Measurements from ENCODE around the gene NOA1.

Gene NOA1

GRCh38 chr4:56977321-56978012 lies at the start of gene NOA1:
Gene NOA1 (minus strand): TSS chr4:56977606. CDS start chr4:56977585, 21 bp downstream.
- in situ Hi-C loops (cut with HindIII; ENCODE audit: low pct_unique_long_range_greater_than_20kb, low sequenced_read_pairs) = no loop called here
- DNase-seq (ENCODE audit: low read depth in 1 of 2, low spot score in 1 of 2) = peak; percentile 80 to 99
- TF ChIP-seq JUND (IDR thresholded peaks at IDR 0.05; ENCODE audit: low read depth) = no peak

- DNase-seq (ENCODE audit: low read depth in 1 of 2, low spot score in 1 of 2) = no peak
- in situ Hi-C loops (cut with HindIII; ENCODE audit: low pct_unique_long_range_greater_than_20kb, low sequenced_read_pairs) = no loop called here
- TF ChIP-seq JUND (IDR thresholded peaks at IDR 0.05; ENCODE audit: low read depth) = no peak
Observed at GRCh38 chr4:57023104-57023503, 45.7 kb upstream of the NOA1 start.

GRCh38 chr4:57020467-57021101 lies 43.2 kb upstream of the NOA1 start:
- no peak for TF ChIP-seq JUND (IDR thresholded peaks at IDR 0.05; ENCODE audit: low read depth)
- no peak for DNase-seq (ENCODE audit: low read depth in 1 of 2, low spot score in 1 of 2)
- in situ Hi-C loops (cut with HindIII; ENCODE audit: low pct_unique_long_range_greater_than_20kb, low sequenced_read_pairs) = no loop called here

- TF ChIP-seq JUND (IDR thresholded peaks at IDR 0.05; ENCODE audit: low read depth) = no peak
- in situ Hi-C loops (cut with HindIII; ENCODE audit: low pct_unique_long_range_greater_than_20kb, low sequenced_read_pairs) = no loop called here
- DNase-seq (ENCODE audit: low read depth in 1 of 2, low spot score in 1 of 2) = no peak
Observed at GRCh38 chr4:57018980-57019379, 41.6 kb upstream of the NOA1 start.

GRCh38 chr4:57013543-57014120 lies 36.2 kb upstream of the NOA1 start:
- in situ Hi-C loops (cut with HindIII; ENCODE audit: low pct_unique_long_range_greater_than_20kb, low sequenced_read_pairs) = no loop called here
- DNase-seq (ENCODE audit: low read depth in 1 of 2, low spot score in 1 of 2) = no peak
- no peak for TF ChIP-seq JUND (IDR thresholded peaks at IDR 0.05; ENCODE audit: low read depth)

GRCh38 chr4:56999751-57000150 lies 22.3 kb upstream of the NOA1 start:
- DNase-seq (ENCODE audit: low read depth in 1 of 2, low spot score in 1 of 2) = no peak
- TF ChIP-seq JUND (IDR thresholded peaks at IDR 0.05; ENCODE audit: low read depth) = no peak
- in situ Hi-C loops (cut with HindIII; ENCODE audit: low pct_unique_long_range_greater_than_20kb, low sequenced_read_pairs) = no loop called here

GRCh38 chr4:56995525-56995924 lies 18.1 kb upstream of the NOA1 start:
- in situ Hi-C loops (cut with HindIII; ENCODE audit: low pct_unique_long_range_greater_than_20kb, low sequenced_read_pairs) = no loop called here
- TF ChIP-seq JUND (IDR thresholded peaks at IDR 0.05; ENCODE audit: low read depth) = no peak
- no peak for DNase-seq (ENCODE audit: low read depth in 1 of 2, low spot score in 1 of 2)

- DNase-seq (ENCODE audit: low read depth in 1 of 2, low spot score in 1 of 2) = no peak
- TF ChIP-seq JUND (IDR thresholded peaks at IDR 0.05; ENCODE audit: low read depth) = no peak
- in situ Hi-C loops (cut with HindIII; ENCODE audit: low pct_unique_long_range_greater_than_20kb, low sequenced_read_pairs) = no loop called here
Observed at GRCh38 chr4:56990109-56990905, 12.9 kb upstream of the NOA1 start.

- in situ Hi-C loops (cut with HindIII; ENCODE audit: low pct_unique_long_range_greater_than_20kb, low sequenced_read_pairs) = no loop called here
- no peak for TF ChIP-seq JUND (IDR thresholded peaks at IDR 0.05; ENCODE audit: low read depth)
- DNase-seq (ENCODE audit: low read depth in 1 of 2, low spot score in 1 of 2) = no peak
Observed at GRCh38 chr4:56986952-56987351, 9.5 kb upstream of the NOA1 start.

GRCh38 chr4:56986192-56986591 lies 8.8 kb upstream of the NOA1 start:
- no peak for DNase-seq (ENCODE audit: low read depth in 1 of 2, low spot score in 1 of 2)
- in situ Hi-C loops (cut with HindIII; ENCODE audit: low pct_unique_long_range_greater_than_20kb, low sequenced_read_pairs) = no loop called here
- TF ChIP-seq JUND (IDR thresholded peaks at IDR 0.05; ENCODE audit: low read depth) = no peak

GRCh38 chr4:56981795-56982201 lies 4.4 kb upstream of the NOA1 start:
- no peak for DNase-seq (ENCODE audit: low read depth in 1 of 2, low spot score in 1 of 2)
- TF ChIP-seq JUND (IDR thresholded peaks at IDR 0.05; ENCODE audit: low read depth) = no peak
- in situ Hi-C loops (cut with HindIII; ENCODE audit: low pct_unique_long_range_greater_than_20kb, low sequenced_read_pairs) = no loop called here

GRCh38 chr4:56979421-56980072 lies 2.1 kb upstream of the NOA1 start:
- in situ Hi-C loops (cut with HindIII; ENCODE audit: low pct_unique_long_range_greater_than_20kb, low sequenced_read_pairs) = no loop called here
- TF ChIP-seq JUND (IDR thresholded peaks at IDR 0.05; ENCODE audit: low read depth) = no peak
- DNase-seq (ENCODE audit: low read depth in 1 of 2, low spot score in 1 of 2) = no peak

Data from T47D (cell line).